ENCODE results near the gene CYP4F11.
"Not testable (repeated sequence)": the region's sequence is repeated elsewhere in the genome, so short reads cannot be mapped to it uniquely, and the experiment has no call there.

DNA sequence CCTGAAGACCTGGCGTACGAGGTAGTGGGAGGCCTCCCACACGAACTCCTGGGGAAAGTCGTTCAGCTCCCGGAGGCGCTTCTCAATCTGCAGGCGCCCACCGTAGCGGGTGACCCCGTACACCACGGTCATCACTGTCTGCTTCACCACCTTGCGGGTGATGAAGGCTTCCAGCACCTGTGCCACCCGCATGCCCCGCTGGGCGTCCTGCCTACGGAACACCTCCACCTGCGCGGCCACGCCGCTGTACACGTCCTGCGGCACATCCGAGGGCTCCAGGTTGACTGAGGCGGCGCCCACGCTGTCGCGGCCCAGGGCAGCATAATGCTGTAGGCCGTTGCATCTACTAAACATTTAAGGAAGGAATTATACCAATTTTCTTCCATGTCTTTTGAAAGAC lies 31.4 kb downstream of the CYP4F11 start:
- TF ChIP-seq CTCF (IDR thresholded peaks at IDR 0.05; ENCODE audit: insufficient read depth, low read depth, low read length); EZH2 (IDR thresholded peaks at IDR 0.05; ENCODE audit: insufficient read depth, low read length): not testable (repeated sequence)
